Measurements from ENCODE around the gene GYPC.

The GYPC gene

GRCh38 chr2:126696644-126697520 lies 40.9 kb downstream of the GYPC start:
- no peak for TF ChIP-seq CTCF (IDR thresholded peaks at IDR 0.05; ENCODE audit: low read depth, low read length)
- DNase-seq (ENCODE audit: extremely low read depth, low read depth), result no peak

DNA sequence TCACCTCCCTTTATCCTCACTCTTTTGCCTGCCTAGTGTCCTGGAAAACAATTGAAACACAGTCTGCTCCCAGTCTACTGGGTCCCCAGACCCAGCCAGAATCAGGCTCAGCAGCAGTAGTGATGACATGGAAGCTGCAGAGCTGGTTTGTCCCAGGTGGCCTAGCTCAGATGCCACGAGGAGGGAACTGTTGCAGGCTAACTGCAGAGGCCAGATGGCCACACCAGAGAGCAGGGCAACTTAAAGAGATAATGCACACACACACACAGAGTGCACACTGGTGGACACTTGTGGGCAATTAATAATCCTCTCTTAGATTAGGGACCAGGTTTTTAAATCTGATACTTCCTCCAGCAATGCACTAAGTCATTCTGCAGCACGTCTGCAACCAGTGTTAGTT lies 42.4 kb downstream of the GYPC start:
- DNase-seq (ENCODE audit: extremely low read depth, low read depth), result no peak
- no peak for TF ChIP-seq CTCF (IDR thresholded peaks at IDR 0.05; ENCODE audit: low read depth, low read length)

DNA sequence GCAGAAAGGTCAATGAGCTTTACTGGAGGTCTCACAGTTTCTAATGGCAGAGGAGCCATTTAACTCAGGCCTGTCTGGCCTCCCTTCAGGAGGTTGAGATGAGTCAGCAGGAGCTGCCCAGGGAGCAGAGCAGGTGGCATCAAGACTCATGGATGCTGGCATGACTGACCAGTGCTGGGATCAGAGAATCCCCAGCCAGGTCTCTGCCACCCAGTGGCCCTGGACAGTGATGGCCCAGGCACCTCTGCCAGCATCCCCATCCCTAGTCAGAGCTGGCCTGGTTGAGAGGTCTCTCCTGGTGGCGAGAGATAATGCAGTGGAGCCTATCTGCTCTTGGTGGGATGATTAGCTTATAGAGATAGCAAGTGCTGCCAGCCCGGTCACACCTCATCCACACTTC lies 43.1 kb downstream of the GYPC start:
- no peak for TF ChIP-seq CTCF (IDR thresholded peaks at IDR 0.05; ENCODE audit: low read depth, low read length)
- no peak for DNase-seq (ENCODE audit: extremely low read depth, low read depth)

DNA sequence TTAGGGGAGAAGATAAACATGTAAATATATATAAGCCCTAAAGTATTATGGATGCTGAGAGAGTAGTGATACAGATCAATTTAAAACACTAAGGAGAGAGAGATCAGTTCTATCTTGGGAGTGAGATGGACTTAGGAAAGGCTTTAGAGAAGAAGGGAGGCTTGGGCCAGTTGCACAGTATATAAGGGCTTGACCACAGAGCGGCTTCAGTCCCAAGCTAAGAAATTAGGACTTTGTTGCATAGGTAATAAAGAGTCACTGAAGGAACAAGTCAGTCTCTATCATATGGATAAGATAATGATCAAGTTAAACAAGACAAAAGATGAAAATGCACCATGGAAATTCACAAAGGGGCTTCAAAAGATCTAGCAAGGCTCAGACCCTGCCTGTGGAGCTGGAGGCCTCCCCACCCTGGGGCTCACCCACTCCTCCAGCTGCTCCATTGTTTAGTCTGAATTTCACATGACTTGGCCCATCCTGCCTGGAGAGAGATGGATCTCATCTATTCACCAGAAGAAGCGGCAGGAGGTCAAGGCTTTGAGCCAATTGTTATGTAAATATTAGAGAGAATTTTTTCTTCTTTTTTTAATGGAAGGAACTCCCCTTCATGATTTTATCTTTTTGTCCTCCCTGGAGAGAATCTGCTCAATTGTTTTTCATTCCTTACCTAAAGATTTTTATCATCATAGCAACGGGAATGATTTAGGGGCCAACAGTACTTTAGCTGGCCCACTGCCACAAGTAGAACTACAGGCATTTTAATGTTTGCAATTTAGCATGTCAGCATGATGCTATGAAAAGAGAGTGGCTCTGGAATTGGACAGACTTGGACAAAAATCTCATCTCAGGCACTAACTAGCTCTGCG lies 44.0 kb downstream of the GYPC start:
- DNase-seq (ENCODE audit: extremely low read depth, low read depth), result no peak
- TF ChIP-seq CTCF (IDR thresholded peaks at IDR 0.05; ENCODE audit: low read depth, low read length), result no peak

DNA sequence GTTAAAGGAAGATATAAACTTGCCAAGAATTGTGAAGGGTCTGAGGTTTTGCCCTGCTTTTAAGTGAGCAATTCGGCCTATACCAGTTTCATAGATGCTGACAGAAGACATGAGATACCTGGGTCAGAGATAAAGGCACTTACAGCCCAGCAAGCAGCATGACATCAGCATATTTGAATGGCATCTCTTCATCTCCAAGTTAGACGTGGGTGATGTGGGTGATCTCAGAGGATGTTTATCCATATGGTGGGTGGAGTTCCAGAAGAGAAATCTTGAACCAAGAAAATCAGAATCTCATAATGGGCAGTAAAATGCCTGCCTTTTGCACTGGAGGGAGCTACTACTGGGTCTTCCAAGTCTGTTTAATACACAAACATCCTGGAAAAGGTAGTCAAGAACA lies 44.7 kb downstream of the GYPC start:
- no peak for DNase-seq (ENCODE audit: extremely low read depth, low read depth)
- TF ChIP-seq CTCF (IDR thresholded peaks at IDR 0.05; ENCODE audit: low read depth, low read length), result no peak

GRCh38 chr2:126703311-126703710 lies 47.4 kb downstream of the GYPC start:
- TF ChIP-seq CTCF (IDR thresholded peaks at IDR 0.05; ENCODE audit: low read depth, low read length), result no peak
- DNase-seq (ENCODE audit: extremely low read depth, low read depth), result no peak
